Esophagus muscularis mucosa (tissue), 3 donors: ENCODE results near the gene CD8B2.

ENCODE experiments used
- CTCF ChIP-seq, 3 experiments: fragments of 200-600 bp in 2 of 3; fragments of 450-650 bp in 1 of 3; sonication (generic) in 2 of 3; IDR thresholded peaks; one replicate each; pipeline ENCODE4 v1.5.1; 2017 to 2019; ENCODE audit warnings: antibody characterized with exemption in 3 of 3, mild to moderate bottlenecking in 2 of 3, moderate library complexity in 1 of 3
- POLR2A ChIP-seq: fragments of 450-650 bp; IDR thresholded peaks from one replicate; pipeline ENCODE4 v1.6.1; 2017; ENCODE audit warnings: antibody characterized with exemption, moderate library complexity, mild to moderate bottlenecking, low read depth

GRCh38 chr2:106516864-106517263 is 29.7 kb downstream of the CD8B2 start:
- TF ChIP-seq CTCF (IDR thresholded peaks at IDR 0.05) (no peak), POLR2A (no peak)
